IPS-18a (cell line): ENCODE measurements around the gene C4BPA.

Experiments used
- H3K27ac ChIP-seq: one replicate; pipeline ENCODE4 v1.5.1; 2013; ENCODE audit warnings: low read length
- H3K27me3 ChIP-seq: one replicate; pipeline ENCODE4 v1.6.1; 2013; ENCODE audit warnings: mild to moderate bottlenecking, low read length; ENCODE audit not compliant: control insufficient read depth, insufficient read depth
- H3K36me3 ChIP-seq: one replicate; pipeline ENCODE4 v1.6.1; 2013; ENCODE audit warnings: low read depth, low read length; ENCODE audit not compliant: control insufficient read depth
- H3K4me1 ChIP-seq: one replicate; pipeline ENCODE4 v1.6.1; 2013; ENCODE audit warnings: low read depth, low read length; ENCODE audit not compliant: control insufficient read depth
- H3K4me3 ChIP-seq: one replicate; pipeline ENCODE4 v1.5.1; 2013; ENCODE audit warnings: low read length
- H3K9ac ChIP-seq: one replicate; pipeline ENCODE4 v1.6.1; 2013; ENCODE audit warnings: mild to moderate bottlenecking, low read length, moderate library complexity
- H3K9me3 ChIP-seq: one replicate; pipeline ENCODE4 v1.6.1; 2013; ENCODE audit warnings: low read depth, low read length; ENCODE audit not compliant: control insufficient read depth

The C4BPA gene

GRCh38 chr1:207077470-207078377 lies 26.3 kb upstream of the C4BPA start:
- Histone ChIP-seq H3K9ac (no peak overlapping the region), H3K27me3 (no peaks in the 10 kb centered on the region), H3K4me1 (no peaks in the 10 kb centered on the region), H3K9me3 (no peaks in the 10 kb centered on the region), H3K27ac (no peak overlapping the region), H3K36me3 (no peaks in the 10 kb centered on the region), H3K4me3 (no peak overlapping the region)

GRCh38 chr1:207078578-207079132 lies 25.4 kb upstream of the C4BPA start:
- Histone ChIP-seq H3K9me3 (no peaks in the 10 kb centered on the region), H3K27ac (no peak overlapping the region), H3K36me3 (no peaks in the 10 kb centered on the region), H3K27me3 (no peaks in the 10 kb centered on the region), H3K4me3 (no peak overlapping the region), H3K9ac (no peak overlapping the region), H3K4me1 (no peaks in the 10 kb centered on the region)

- H3K4me1 ChIP-seq, result no peaks in the 10 kb centered on the region
- no peak overlapping the region for H3K9ac ChIP-seq
- no peak overlapping the region for H3K4me3 ChIP-seq
- no peaks in the 10 kb centered on the region for H3K36me3 ChIP-seq
- no peak overlapping the region for H3K27ac ChIP-seq
- no peaks in the 10 kb centered on the region for H3K27me3 ChIP-seq
- no peaks in the 10 kb centered on the region for H3K9me3 ChIP-seq
Observed at GRCh38 chr1:207079706-207080241, 24.3 kb upstream of the C4BPA start.

- no peaks in the 10 kb centered on the region for H3K4me1 ChIP-seq
- H3K9me3 ChIP-seq, result no peaks in the 10 kb centered on the region
- H3K9ac ChIP-seq, result no peak overlapping the region
- no peak overlapping the region for H3K4me3 ChIP-seq
- no peaks in the 10 kb centered on the region for H3K27me3 ChIP-seq
- H3K36me3 ChIP-seq, result no peaks in the 10 kb centered on the region
- no peak overlapping the region for H3K27ac ChIP-seq
Observed at GRCh38 chr1:207081088-207081487, 22.9 kb upstream of the C4BPA start.

- no peaks in the 10 kb centered on the region for H3K9me3 ChIP-seq
- H3K27me3 ChIP-seq, result no peaks in the 10 kb centered on the region
- H3K27ac ChIP-seq, result no peak overlapping the region
- no peak overlapping the region for H3K4me3 ChIP-seq
- no peaks in the 10 kb centered on the region for H3K4me1 ChIP-seq
- no peaks in the 10 kb centered on the region for H3K36me3 ChIP-seq
- H3K9ac ChIP-seq, result no peak overlapping the region
Observed at GRCh38 chr1:207081806-207082205, 22.2 kb upstream of the C4BPA start.

- Histone ChIP-seq H3K27ac (no peak overlapping the region), H3K9ac (no peak overlapping the region), H3K36me3 (no peaks in the 10 kb centered on the region), H3K9me3 (no peaks in the 10 kb centered on the region), H3K4me1 (no peaks in the 10 kb centered on the region), H3K27me3 (no peaks in the 10 kb centered on the region), H3K4me3 (no peak overlapping the region)
Observed at GRCh38 chr1:207084232-207084631, 19.8 kb upstream of the C4BPA start.

- no peak overlapping the region for H3K27ac ChIP-seq
- no peaks in the 10 kb centered on the region for H3K9me3 ChIP-seq
- no peaks in the 10 kb centered on the region for H3K4me1 ChIP-seq
- no peak overlapping the region for H3K9ac ChIP-seq
- no peaks in the 10 kb centered on the region for H3K36me3 ChIP-seq
- H3K4me3 ChIP-seq, result no peak overlapping the region
- no peaks in the 10 kb centered on the region for H3K27me3 ChIP-seq
Observed at GRCh38 chr1:207084701-207085180, 19.3 kb upstream of the C4BPA start.

- no peak overlapping the region for H3K4me3 ChIP-seq
- H3K9ac ChIP-seq, result no peak overlapping the region
- H3K27me3 ChIP-seq, result no peaks in the 10 kb centered on the region
- no peaks in the 10 kb centered on the region for H3K36me3 ChIP-seq
- no peak overlapping the region for H3K27ac ChIP-seq
- no peaks in the 10 kb centered on the region for H3K9me3 ChIP-seq
- no peaks in the 10 kb centered on the region for H3K4me1 ChIP-seq
Observed at GRCh38 chr1:207085887-207086286, 18.1 kb upstream of the C4BPA start.

GRCh38 chr1:207088161-207088560 lies 15.9 kb upstream of the C4BPA start:
- Histone ChIP-seq H3K27ac (no peak overlapping the region), H3K27me3 (no peaks in the 10 kb centered on the region), H3K9me3 (no peaks in the 10 kb centered on the region), H3K4me3 (no peak overlapping the region), H3K9ac (no peak overlapping the region), H3K4me1 (no peaks in the 10 kb centered on the region), H3K36me3 (no peaks in the 10 kb centered on the region)

GRCh38 chr1:207088701-207089626 lies 15.1 kb upstream of the C4BPA start, which contains the start of gene C4BPB:
Gene C4BPB, plus strand, starts transcription at chr1:207088860. Its CDS starts 672 bp downstream, at chr1:207089532.
- Histone ChIP-seq H3K27me3 (no peaks in the 10 kb centered on the region), H3K36me3 (no peaks in the 10 kb centered on the region), H3K27ac (no peak within 1 kb of the TSS), H3K9me3 (no peaks in the 10 kb centered on the region), H3K9ac (no peak within 1 kb of the TSS), H3K4me3 (no peak within 1 kb of the TSS), H3K4me1 (no peaks in the 10 kb centered on the region)
